ENCODE measurements around the gene ZNF835. TPM values are rescaled to one million over a fixed set of nuclear protein-coding genes. Genes with fewer than 3 reads are reported as not detected.

The ZNF835 gene
- total RNA-seq, 1 experiment from 2014 or later, result 0.07 TPM

DNA sequence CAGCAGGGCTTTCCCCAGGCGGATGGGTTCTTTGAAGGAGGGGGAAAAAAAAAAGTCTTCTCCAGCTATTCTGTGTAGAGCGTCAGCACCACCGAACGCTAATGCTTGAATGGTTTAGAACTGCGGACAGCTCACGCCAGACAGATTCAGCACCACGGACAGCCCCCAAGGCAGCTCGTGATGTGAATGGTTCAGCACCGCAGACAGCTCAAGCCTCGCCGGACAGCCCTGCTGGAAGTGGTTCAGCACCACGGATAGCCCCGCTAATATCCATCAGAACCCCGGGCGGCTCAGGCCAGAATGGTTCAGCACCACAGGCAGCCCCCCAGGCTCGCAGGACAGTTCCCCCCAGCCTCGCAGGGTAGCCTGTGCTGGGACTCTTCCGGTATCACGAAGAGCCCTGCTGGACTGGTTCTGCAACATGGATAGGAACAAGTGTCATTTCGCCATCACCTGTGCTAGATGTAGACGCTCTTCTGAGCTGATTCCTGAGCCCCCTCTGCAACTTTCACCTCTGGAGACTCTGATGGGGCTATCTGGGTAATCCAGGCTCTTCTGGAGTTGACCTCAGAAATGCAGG, 33.5 kb downstream of the ZNF835 start:
- H3K27me3 Mint-ChIP-seq (ENCODE audit: low read depth), result peaks cover 4% of the 10 kb centered on the region
- no peak overlapping the region for H3K4me2 ChIP-seq (ENCODE audit: insufficient read depth, insufficient read length, low read length)
- no peak overlapping the region for H2BK15ac ChIP-seq (ENCODE audit: low read depth, low read length)
- no peak overlapping the region for H2AFZ ChIP-seq (ENCODE audit: low read length)
- H3K4me1 ChIP-seq (ENCODE audit: insufficient read depth, low read length), result no peaks in the 10 kb centered on the region
- no peak overlapping the region for H3K4ac ChIP-seq (ENCODE audit: low read depth, low read length)
- peaks cover 47% of the 10 kb centered on the region for H3K9me3 ChIP-seq (ENCODE audit: control insufficient read depth, low read depth, low read length)
- H2BK12ac ChIP-seq (ENCODE audit: insufficient read length, low read depth, low read length), result no peak overlapping the region
- no peak overlapping the region for H2BK120ac ChIP-seq (ENCODE audit: low read depth, low read length, poor library complexity, severe bottlenecking)
- H3K23me2 ChIP-seq (ENCODE audit: insufficient read length, low read depth, low read length, poor library complexity, severe bottlenecking), result peaks cover 3% of the 10 kb centered on the region
- no peaks in the 10 kb centered on the region for H3K79me1 ChIP-seq (ENCODE audit: insufficient read depth, low read depth, low read length, poor library complexity, severe bottlenecking)
- H3K23ac ChIP-seq (ENCODE audit: insufficient read length, low read depth, low read length), result no peak overlapping the region
- no peak overlapping the region for H3K27ac Mint-ChIP-seq
- H4K91ac ChIP-seq (ENCODE audit: insufficient read length, low read depth, low read length), result no peak overlapping the region
- no peak overlapping the region for H4K8ac ChIP-seq (replicated peaks; ENCODE audit: insufficient read length, low read depth, low read length)
- no peak for TF ChIP-seq CTCF (conservative IDR thresholded peaks at IDR 0.05)
- no peak overlapping the region for H3K18ac ChIP-seq (ENCODE audit: insufficient read length, low read depth, low read length)
- DNase-seq, result peak; percentile 69
- no peak overlapping the region for H2BK5ac ChIP-seq (ENCODE audit: insufficient read length, low read length)
- no peak overlapping the region for H3K56ac ChIP-seq (ENCODE audit: insufficient read length, low read depth, low read length)
- no peak overlapping the region for H3K14ac ChIP-seq (ENCODE audit: insufficient read depth, low read length)
- no peaks in the 10 kb centered on the region for H3K79me2 ChIP-seq (ENCODE audit: insufficient read depth, low read length)
- no peak overlapping the region for H3T11ph ChIP-seq (ENCODE audit: low read length)
- H4K20me1 ChIP-seq (ENCODE audit: control insufficient read depth, insufficient read depth, insufficient read length), result no peaks in the 10 kb centered on the region
- no peak overlapping the region for H2AK5ac ChIP-seq (ENCODE audit: insufficient read length, low read length)
- H2BK20ac ChIP-seq (ENCODE audit: low read depth, low read length, poor library complexity, severe bottlenecking), result no peak overlapping the region
- peaks cover 86 to 88% of the 10 kb centered on the region in 2 experiments for H3K9me3 Mint-ChIP-seq
- no peak overlapping the region for H3K27ac ChIP-seq (ENCODE audit: insufficient read length, low read depth, low read length)
- peaks cover 9 to 36% (median 14%) of the 10 kb centered on the region in 3 experiments for H3K36me3 Mint-ChIP-seq (ENCODE audit: insufficient read depth in 1 of 3, low read depth in 3 of 3)
- no peak overlapping the region for H4K5ac ChIP-seq (ENCODE audit: insufficient read length, low read depth, low read length)
- no peak overlapping the region for H3K4me3 Mint-ChIP-seq
- no peak overlapping the region for H3K9ac ChIP-seq (ENCODE audit: extremely low read depth, insufficient read length, low read length)
- WGBS (ENCODE audit: extremely low coverage, insufficient read length, low lambda C conversion rate), result no CpG with 5 or more reads among the region's 21 CpGs
- H3K4me1 Mint-ChIP-seq, result no peaks in the 10 kb centered on the region
- H3K27me3 ChIP-seq (ENCODE audit: insufficient read depth, low read length), result no peaks in the 10 kb centered on the region
